HG03457 (cell line): ENCODE measurements around the gene UBXN11.
A peak's percentile ranks its signal among the peaks of the same experiment; 100 is the strongest.

Experiments used
- ATAC-seq: cut with Tn5 transposase; IDR thresholded peaks from one replicate; pipeline ENCODE4 v1.9.1; 2021; ENCODE audit warnings: moderate number of reproducible peaks; ENCODE audit not compliant: unreplicated experiment

The UBXN11 gene

GRCh38 chr1:26306290-26307229, at the start of gene UBXN11:
TSS of gene UBXN11 (minus strand) at chr1:26306636. CDS start at chr1:26302883, 3,753 bp downstream.
- ATAC-seq, result peak; percentile 84

DNA sequence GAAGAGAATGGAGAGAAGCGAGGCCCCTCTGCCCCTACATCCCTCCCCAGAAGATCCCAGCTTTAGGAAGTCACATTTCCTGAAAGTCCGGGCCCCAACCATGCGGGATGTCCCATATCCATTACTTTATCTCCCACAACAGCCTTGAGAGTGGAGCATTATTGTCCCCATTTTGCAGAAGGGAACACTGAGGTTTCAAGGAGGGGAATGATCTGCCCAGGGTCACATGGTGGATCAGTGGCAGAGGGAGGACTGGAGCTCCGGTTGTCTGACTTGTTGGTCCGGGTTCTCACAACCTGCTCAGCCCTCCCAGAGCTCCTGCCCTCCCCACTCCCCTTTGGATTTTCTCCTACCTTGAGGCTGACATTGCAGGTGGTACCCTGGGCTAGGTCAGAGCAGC, 49.7 kb upstream of the UBXN11 start:
- ATAC-seq, result no peak

DNA sequence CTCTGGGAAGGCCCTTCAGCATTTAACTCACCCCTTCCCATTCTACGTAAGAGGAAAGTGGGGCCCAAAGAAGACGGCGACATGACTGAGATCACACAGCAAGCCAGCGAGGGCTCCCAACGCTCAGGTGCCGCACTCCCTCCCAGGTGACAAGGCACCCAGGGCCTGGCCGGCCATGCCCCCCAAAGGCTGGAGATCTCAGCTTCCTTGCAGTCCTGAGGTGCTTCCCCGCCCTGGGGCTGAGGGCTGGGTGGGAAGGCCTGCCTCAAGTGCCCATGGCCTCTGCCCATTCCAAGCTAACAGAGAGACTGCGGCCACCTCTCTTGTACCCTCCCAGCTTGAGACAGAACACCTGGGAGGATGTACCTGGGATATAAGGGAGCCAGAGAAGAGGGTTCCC, 48.5 kb upstream of the UBXN11 start:
- no peak for ATAC-seq

GRCh38 chr1:26353976-26354820, 47.8 kb upstream of the UBXN11 start, which contains the start of gene CRYBG2:
TSS of gene CRYBG2 (minus strand) at chr1:26354130. CDS start at chr1:26346657, 7,473 bp downstream.
- ATAC-seq, result no peak

- ATAC-seq, result no peak
Measured at GRCh38 chr1:26353210-26353859, 46.9 kb upstream of the UBXN11 start.

DNA sequence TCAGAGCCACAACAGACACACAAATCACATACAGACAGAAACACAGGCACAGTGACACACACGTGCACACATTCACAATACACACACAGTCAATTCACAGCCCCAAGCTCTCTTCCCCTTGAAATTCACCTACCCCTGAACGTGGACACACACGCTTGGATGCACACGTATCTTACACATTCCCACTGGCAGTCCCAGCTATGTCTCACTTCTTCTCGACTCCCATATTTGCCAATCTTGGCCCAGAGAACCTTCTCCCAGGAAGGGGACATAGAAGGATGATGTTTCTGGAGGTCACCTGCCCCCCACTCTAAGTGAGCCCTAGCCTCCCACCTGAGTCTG, 45.9 kb upstream of the UBXN11 start:
- ATAC-seq, result no peak

- no peak for ATAC-seq
Measured at GRCh38 chr1:26351590-26352337, 45.3 kb upstream of the UBXN11 start.

DNA sequence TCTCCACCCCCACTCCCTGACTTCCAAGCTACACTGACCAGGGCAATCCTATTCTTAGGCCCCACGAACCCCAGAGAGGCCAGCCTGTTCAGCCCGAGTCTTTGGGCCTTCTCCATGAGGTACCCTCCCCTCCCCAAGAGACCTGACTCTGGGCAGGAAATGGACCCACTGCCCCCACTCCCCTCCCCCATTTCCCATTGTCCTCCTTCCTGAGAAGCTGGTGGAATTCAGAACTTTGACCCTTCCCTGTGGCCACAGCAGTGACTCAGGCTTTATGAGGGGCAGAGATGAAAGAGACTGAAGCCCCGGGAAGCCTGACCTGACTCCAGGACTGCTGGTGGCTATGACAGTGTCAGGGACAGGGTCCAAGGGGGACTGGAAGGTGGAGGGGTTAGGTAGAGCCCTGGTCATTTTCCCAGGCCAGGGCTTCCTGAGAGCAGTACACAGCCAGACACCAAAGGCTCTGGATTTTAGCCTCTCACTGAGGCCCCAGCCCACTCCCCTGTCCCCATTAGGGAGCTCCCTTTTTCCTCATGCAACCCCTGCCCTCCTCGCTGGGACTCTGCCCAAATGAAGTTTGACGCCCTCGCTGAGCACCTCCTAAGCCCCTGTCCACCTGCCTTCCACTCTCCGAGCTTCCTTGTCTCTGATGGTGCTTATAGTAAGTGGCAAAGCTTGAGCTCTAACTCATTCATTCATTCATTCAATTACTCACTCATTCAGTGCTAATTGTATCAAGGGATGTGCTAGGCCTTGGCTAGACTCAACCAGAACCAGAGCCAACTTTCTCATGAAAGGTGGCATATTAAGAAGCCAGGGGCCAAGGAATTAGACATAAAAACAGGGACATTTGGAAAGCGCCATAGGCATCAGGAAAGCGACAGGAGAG, 44.5 kb upstream of the UBXN11 start:
- no peak for ATAC-seq

DNA sequence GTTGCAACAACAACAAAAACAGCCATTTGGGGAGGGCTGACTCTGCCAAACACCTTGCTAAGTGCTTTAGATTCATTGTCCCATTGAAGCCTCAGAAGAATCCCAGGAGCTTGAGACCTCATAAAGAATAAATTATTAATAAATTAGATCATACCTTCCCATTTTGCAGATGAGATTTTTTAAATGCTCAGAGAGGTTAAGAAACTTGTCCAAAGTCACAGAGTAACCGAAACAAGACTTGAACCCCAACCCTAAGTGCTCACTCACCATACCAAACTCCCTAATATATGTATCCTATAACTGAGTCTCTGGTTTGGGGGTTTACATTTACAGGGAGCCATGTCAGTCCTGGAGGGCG, 43.9 kb upstream of the UBXN11 start:
- no peak for ATAC-seq

- ATAC-seq, result no peak
Measured at GRCh38 chr1:26349877-26350244, 43.4 kb upstream of the UBXN11 start.

GRCh38 chr1:26349188-26349876, 42.9 kb upstream of the UBXN11 start:
- ATAC-seq, result no peak

DNA sequence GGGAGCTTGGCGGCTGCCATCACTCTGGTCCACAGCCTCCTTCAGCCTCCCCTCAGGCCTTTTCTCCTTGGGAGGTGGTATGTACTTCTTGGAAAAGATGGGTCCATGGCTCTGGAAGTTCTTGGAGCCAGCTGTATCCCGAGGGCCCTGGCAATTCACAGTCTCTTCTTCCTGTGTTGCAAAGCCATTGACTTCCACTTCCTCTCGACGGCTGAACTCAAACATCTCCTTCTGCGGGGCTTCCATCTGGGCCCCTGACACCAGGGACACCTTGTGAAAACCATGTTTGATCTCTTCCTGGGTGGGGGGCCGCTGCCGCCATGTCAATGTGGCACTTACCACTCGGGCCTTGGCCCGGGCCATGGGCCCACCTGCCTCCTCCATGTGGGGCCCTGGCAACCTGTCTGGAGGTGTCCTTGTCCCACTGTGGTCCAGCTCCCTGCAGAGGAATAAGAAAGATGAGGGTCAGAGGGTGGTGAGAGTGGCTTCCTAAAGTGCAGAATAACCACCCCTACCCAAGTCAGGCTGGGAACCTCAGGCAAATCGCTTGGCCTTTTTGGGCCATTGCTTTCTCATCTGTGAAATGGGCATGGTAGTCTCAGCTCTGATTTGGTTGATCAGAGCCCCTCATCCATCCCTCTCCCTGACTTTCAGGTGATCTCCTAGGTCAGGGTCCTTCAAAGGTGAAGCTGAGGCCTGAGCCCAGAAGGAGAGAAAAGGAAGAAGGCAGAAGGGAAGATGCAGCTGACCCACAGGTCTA, 40.0 kb upstream of the UBXN11 start:
- ATAC-seq, result no peak

DNA sequence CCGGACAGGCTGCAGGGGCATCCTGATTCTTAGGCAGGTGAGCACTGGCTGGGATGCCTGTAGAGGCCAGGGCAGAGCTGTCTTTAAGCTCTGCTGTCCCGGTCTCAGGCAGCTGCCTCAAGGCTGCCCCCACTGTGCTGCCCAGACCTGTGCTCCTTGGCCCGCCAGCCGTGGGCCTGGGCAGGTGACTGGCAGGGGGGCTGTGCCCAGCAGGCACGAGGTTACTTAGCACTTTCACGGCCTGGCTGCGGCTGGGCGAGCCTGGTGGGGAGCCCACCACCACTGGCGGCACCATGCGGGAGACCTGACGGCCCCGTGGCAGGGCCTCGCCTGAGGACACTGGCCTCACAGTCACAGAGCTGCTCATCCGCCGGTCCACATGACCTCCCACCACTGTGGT, 39.3 kb upstream of the UBXN11 start:
- ATAC-seq, result no peak

- ATAC-seq, result no peak
Measured at GRCh38 chr1:26344147-26344920, 37.9 kb upstream of the UBXN11 start.

DNA sequence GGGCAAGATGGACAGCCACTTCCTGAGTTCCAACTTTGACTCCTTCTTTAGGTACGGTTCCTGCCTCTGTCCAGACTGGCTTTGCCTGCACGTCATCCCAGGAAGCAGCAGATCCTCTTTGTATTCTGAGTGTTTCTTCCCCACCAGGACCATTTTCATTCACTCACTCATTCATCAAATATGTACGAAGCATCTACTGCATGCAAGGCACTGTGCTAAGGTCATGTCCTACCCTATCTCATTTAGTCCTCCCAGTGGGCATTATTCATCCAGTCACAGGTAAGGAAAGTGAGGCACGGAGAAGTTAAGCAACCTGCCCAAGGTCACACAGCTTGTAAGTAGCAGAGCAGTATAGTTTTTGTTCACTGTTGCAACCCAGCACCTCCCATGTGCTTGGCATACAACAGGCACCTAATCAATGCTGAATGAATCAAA, 33.6 kb upstream of the UBXN11 start:
- no peak for ATAC-seq

DNA sequence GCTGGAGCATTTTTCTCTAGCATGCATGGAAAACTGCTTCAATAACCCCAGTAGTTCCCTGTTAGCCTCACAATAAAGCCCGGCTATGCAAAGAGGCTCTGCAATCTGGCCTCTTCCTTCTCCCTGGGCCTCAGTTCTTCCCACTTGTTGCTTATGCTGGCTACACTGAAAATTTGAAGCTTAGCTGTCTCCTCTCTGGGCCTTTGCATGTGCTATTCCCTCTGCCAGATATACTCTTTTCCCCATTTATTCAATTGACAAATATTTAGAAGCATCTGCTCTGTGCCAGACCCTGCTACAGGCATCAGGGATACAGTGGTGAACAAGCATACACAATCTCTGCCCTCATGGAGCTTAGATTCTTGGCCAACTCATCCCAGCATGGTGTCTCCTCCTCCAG, 32.2 kb upstream of the UBXN11 start:
- ATAC-seq, result no peak

- ATAC-seq, result no peak
Measured at GRCh38 chr1:26337625-26338024, 31.2 kb upstream of the UBXN11 start.

- no peak for ATAC-seq
Measured at GRCh38 chr1:26337206-26337535, 30.7 kb upstream of the UBXN11 start.
